Kidney (tissue), 14 donors: Measurements from ENCODE around the gene GNRHR. TPM values are rescaled to one million over a fixed set of nuclear protein-coding genes. Genes with fewer than 3 reads are reported as not detected.
A peak's percentile ranks its signal among the peaks of the same experiment; 100 is the strongest.

ENCODE experiments used
- DNase-seq, 5 donors: peaks; one replicate each; pipeline ENCODE4 v3.0.0-alpha.2; 2013 to 2020
- FAIRE-seq: peaks from 2 replicates; lab custom pipeline; 2012; peaks lifted over from hg19 to GRCh38; lab: Jason Lieb, UNC
- H3K27ac ChIP-seq, 2 donors: one replicate each; pipeline ENCODE4 v1.7.0; 2013; ENCODE audit warnings: low read depth in 2 of 2, low read length in 2 of 2, inconsistent platforms in 1 of 2
- H3K27me3 ChIP-seq: one replicate; pipeline ENCODE4 v1.7.1; 2013; ENCODE audit warnings: low read length, inconsistent platforms; ENCODE audit not compliant: control insufficient read depth, insufficient read depth
- H3K36me3 ChIP-seq, 3 donors: one replicate each; pipeline versions ENCODE4 v1.7.0 to v1.7.1; 2013; ENCODE audit warnings: low read length in 3 of 3, control low read depth in 1 of 3, inconsistent platforms in 1 of 3; ENCODE audit not compliant: insufficient read depth in 3 of 3, control insufficient read depth in 2 of 3
- H3K4me1 ChIP-seq, 3 donors: one replicate each; pipeline versions ENCODE4 v1.7.0 to v1.7.1; 2013; ENCODE audit warnings: low read length in 3 of 3, inconsistent platforms in 1 of 3, low read depth in 1 of 3; ENCODE audit not compliant: control insufficient read depth in 2 of 3, insufficient read depth in 2 of 3
- H3K4me3 ChIP-seq, 3 donors: one replicate each; pipeline versions ENCODE4 v1.7.0 to v1.8.1; 2013; ENCODE audit warnings: low read length in 3 of 3, control low read depth in 1 of 3, inconsistent platforms in 1 of 3
- H3K9ac ChIP-seq, 3 donors: one replicate each; pipeline versions ENCODE4 v1.7.0 to v1.7.1; 2013; ENCODE audit warnings: low read length in 3 of 3, control low read depth in 1 of 3, inconsistent platforms in 1 of 3
- H3K9me3 ChIP-seq, 3 donors: one replicate each; pipeline versions ENCODE4 v1.7.0 to v1.7.1; 2013; ENCODE audit warnings: low read length in 3 of 3, control low read depth in 1 of 3, inconsistent platforms in 1 of 3; ENCODE audit not compliant: control insufficient read depth in 2 of 3, insufficient read depth in 1 of 3
- CTCF ChIP-seq: IDR thresholded peaks from 3 replicates; pipeline ENCODE4 v1.5.1; 2012; ENCODE audit warnings: mild to moderate bottlenecking, moderate library complexity, borderline replicate concordance; ENCODE audit not compliant: insufficient read depth; ENCODE audit errors: extremely low read depth
- intact Hi-C: fragments of 100-400 bp; cut with DNase I; formaldehyde crosslinking; loops from one replicate; pipeline ENCODE4 v1.11.1; 2022
- polyA plus RNA-seq: library from polyadenylated mRNA; stranded (reverse); fragments of 350-450 nt; fragmentation: Illumina TruSeq; extraction: RNeasy Lipid Tissue Mini Kit (QIAGEN cat#74804); gene quantifications from one replicate; pipeline ENCODE4 v1.2.3, GENCODE V29; 2014; ENCODE audit warnings: low read depth, low replicate concordance; ENCODE audit not compliant: insufficient read depth
- total RNA-seq: library from RNA; stranded (reverse); fragmentation: NEBNext Ultra II Directional; extraction: Animal tissue kit (Norgen Biotek cat#: 25700); gene quantifications from one replicate; pipeline ENCODE4 v1.2.1, GENCODE V29; 2021
- donor health status: control.
- donor health status: control.
- donor health status: control.
- donor health status: control.
- donor health status: control.
- donor health status: DM: yes; HTN: yes; CAD: no.
- donor health status: Normal renal cell carcinoma (clear cell type).

Gene GNRHR
- total and polyA plus RNA-seq, 2 donors from 2014 or later = not detected

- Histone ChIP-seq H3K4me1 (peaks cover 0 to 4% (median 0%) of the 10 kb centered on the region in 3 donors), H3K27ac (peak within 1 kb of the TSS; percentile 84 to 88), H3K9ac (peak within 1 kb of the TSS; percentile 43 to 96 (median 92)), H3K36me3 (no peaks in the 10 kb centered on the region), H3K4me3 (peak within 1 kb of the TSS; percentile 90 to 98 (median 92)), H3K9me3 (no peaks in the 10 kb centered on the region), H3K27me3 (no peaks in the 10 kb centered on the region)
- intact Hi-C loops = no loop called here
- peak; percentile 42 for FAIRE-seq
- peak; percentile 29 for TF ChIP-seq CTCF
- DNase-seq = peak; percentile 98
These were observed 53.3 kb downstream of the GNRHR start, which contains the start of gene UBA6 for GRCh38 chr4:67700738-67701516. UBA6 (minus strand) TSS chr4:67701155; CDS start chr4:67701119, 36 bp downstream.

DNA sequence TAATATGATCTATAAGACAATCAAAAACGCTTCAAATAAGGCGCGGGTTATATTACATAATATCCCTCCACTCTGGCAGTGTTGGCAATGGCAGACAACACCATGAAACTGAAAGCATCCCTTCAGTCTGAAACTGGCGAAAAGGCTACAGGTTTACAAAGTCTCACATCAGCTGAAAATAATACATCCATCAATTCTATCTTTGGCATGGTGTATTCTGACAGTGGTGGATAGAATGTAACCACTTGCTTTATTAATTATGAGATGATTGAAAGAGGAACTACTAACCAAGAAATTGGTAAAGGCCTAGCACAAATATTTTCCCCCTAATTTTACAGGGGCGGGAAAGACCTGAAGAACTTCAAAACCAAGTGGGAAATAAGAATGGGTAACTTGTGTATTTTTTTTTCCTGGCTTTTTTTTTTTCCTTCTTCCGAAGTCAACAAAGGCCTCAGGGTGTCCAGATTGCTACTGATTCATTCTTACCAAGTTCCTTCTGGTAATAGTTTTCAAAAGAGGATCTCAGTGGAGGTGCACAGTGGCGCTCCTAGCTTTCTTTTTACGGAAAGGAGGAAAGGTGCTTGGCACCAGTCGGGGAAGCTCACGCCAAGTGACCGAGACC is 54.0 kb downstream of the GNRHR start:
- no peak for TF ChIP-seq CTCF
- Histone ChIP-seq H3K9me3 (no peaks in the 10 kb centered on the region), H3K27me3 (no peaks in the 10 kb centered on the region), H3K9ac (peak overlapping the region; percentile 12 to 92 (median 81)), H3K27ac (peak overlapping the region; percentile 84 to 88), H3K36me3 (no peaks in the 10 kb centered on the region), H3K4me1 (peaks cover 0 to 4% (median 0%) of the 10 kb centered on the region in 3 donors), H3K4me3 (peak overlapping the region; percentile 70 to 98 (median 90))
- no peak for DNase-seq
- no peak for FAIRE-seq
- intact Hi-C loops = no loop called here

DNA sequence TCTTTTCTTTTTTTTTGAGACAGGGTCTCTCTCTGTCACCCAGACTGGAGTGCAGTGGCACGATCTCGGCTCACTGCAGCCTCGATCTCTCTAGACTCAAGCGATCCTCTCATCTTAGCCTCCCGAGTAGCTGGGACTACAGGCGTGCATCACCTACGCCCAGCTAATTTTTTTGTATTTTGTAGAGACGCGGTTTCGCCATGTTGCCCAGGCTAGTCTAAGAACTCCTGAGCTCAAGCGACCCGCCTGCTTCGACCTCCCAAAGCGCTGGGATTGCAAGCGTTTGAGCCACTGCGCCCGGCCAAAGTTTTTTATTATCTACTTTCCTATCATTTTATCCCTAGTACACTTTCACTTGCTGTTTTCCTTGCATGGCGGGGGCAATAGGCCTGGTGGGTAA is 54.6 kb downstream of the GNRHR start:
- peak overlapping the region in 1 of 3 donors; percentile 70 for H3K4me3 ChIP-seq

More for the DNA sequence above, 54.6 kb downstream of the GNRHR start:
- Histone ChIP-seq H3K27me3 (no peaks in the 10 kb centered on the region), H3K4me1 (peaks cover 0 to 4% (median 0%) of the 10 kb centered on the region in 3 donors), H3K9me3 (no peaks in the 10 kb centered on the region), H3K36me3 (no peaks in the 10 kb centered on the region), H3K9ac (no peak overlapping the region), H3K27ac (no peak overlapping the region)
- TF ChIP-seq CTCF = no peak
- intact Hi-C loops = no loop called here
- DNase-seq = peak in 1 of 5 donors; percentile 5
- no peak for FAIRE-seq
